ENCODE measurements around the gene ATP6V1F.

DNA sequence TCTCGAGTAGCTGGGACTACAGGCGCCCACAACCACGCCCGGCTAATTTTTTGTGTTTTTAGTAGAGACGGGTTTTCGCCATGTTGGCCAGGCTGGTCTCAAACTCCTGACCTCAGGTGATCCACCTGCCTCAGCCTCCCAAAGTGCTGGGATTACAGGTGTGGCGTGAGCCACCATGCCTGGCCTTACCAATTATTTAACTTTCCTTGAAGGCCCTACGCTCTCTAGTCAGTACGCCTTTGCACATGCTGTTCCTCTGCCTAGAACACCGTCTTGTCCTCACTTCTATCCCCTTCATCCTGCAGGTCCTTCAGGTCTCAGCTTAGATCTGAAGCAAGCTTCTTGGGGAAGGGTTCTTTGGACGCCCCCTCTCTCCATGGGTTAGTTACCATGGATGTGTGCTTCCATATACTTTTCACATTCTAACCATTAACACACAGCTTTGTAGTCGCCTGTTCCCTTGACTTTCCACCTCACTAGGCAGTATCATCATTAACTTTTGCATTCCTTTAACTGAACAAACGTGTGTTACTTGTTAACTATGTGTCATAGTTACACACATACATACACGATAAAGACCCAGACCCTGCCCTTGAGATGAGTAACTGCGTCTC lies 592 bp upstream of the ATP6V1F start:
- TF ChIP-seq, protein P1, sequence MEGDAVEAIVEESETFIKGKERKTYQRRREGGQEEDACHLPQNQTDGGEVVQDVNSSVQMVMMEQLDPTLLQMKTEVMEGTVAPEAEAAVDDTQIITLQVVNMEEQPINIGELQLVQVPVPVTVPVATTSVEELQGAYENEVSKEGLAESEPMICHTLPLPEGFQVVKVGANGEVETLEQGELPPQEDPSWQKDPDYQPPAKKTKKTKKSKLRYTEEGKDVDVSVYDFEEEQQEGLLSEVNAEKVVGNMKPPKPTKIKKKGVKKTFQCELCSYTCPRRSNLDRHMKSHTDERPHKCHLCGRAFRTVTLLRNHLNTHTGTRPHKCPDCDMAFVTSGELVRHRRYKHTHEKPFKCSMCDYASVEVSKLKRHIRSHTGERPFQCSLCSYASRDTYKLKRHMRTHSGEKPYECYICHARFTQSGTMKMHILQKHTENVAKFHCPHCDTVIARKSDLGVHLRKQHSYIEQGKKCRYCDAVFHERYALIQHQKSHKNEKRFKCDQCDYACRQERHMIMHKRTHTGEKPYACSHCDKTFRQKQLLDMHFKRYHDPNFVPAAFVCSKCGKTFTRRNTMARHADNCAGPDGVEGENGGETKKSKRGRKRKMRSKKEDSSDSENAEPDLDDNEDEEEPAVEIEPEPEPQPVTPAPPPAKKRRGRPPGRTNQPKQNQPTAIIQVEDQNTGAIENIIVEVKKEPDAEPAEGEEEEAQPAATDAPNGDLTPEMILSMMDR (IDR thresholded peaks at IDR 0.05; ENCODE audit: low read length): no peak
- TF ChIP-seq EZH2 (IDR thresholded peaks at IDR 0.05; ENCODE audit: borderline replicate concordance, low read length): no peak

Data from OCI-LY1 (cell line).